B cell (primary cell): Measurements from ENCODE around the gene STX4. TPM values are rescaled to one million over a fixed set of nuclear protein-coding genes. Genes with fewer than 3 reads are reported as not detected.

Experiments
- ATAC-seq: fragments of 200-7000 bp; cut with Tn5 transposase; one replicate; pipeline ENCODE4 v1.10.0; 2021; ENCODE audit warnings: low read depth, mild to moderate bottlenecking, moderate number of reproducible peaks, moderate library complexity
- CTCF ChIA-PET: fragments of 350-600 bp; sonication (Branson Sonifier 250); formaldehyde crosslinking; loops from one replicate; lab custom pipeline; 2021; ENCODE audit warnings: antibody characterized with exemption, inconsistent platforms; lab: Charles Lee
- POLR2A ChIA-PET: fragments of 350-600 bp; sonication (Branson Sonifier 250); formaldehyde crosslinking; loops from one replicate; lab custom pipeline; 2021; ENCODE audit warnings: antibody characterized with exemption; lab: Charles Lee
- DNase-seq: peaks from one replicate; pipeline ENCODE4 v3.0.0; 2013
- H2AFZ ChIP-seq: 2 replicates; pipeline ENCODE4 v1.6.1; 2012; ENCODE audit warnings: mild to moderate bottlenecking, low read depth, low read length; ENCODE audit not compliant: insufficient read depth, poor library complexity, severe bottlenecking
- H3K27ac ChIP-seq, 2 donors: 1 replicate in 1 of 2; 2 replicates in 1 of 2; pipeline ENCODE4 v1.5.1; 2012 to 2013; ENCODE audit warnings: low read length in 2 of 2, mild to moderate bottlenecking in 2 of 2, moderate library complexity in 1 of 2
- H3K27me3 ChIP-seq, 4 experiments: fragments of 200-600 bp in 1 of 4; sonication (generic) in 1 of 4; replicated peaks in 1 of 4; 1 replicate in 2 of 4; 2 replicates in 2 of 4; pipeline versions ENCODE4 v1.6.1 to v1.7.0; 2013 to 2016; ENCODE audit warnings: low read length in 3 of 4, mild to moderate bottlenecking in 2 of 4, mixed read lengths in 1 of 4, moderate library complexity in 1 of 4; ENCODE audit not compliant: insufficient read depth in 4 of 4, control insufficient read depth in 3 of 4; ENCODE audit errors: control extremely low read depth in 1 of 4
- H3K36me3 ChIP-seq, 2 experiments: replicated peaks in 1 of 2; 1 replicate in 1 of 2; 2 replicates in 1 of 2; pipeline versions ENCODE4 v1.6.1 to v1.7.1; 2013; ENCODE audit warnings: low read length in 1 of 2; ENCODE audit not compliant: insufficient read depth in 2 of 2, control insufficient read depth in 1 of 2; ENCODE audit errors: control extremely low read depth in 1 of 2, extremely low read depth in 1 of 2
- H3K4me1 ChIP-seq, 2 donors: fragments of 200-600 bp in 1 of 2; sonication (generic) in 1 of 2; 1 replicate in 1 of 2; 2 replicates in 1 of 2; pipeline versions ENCODE4 v1.5.1 to v1.6.1; 2013 to 2017; ENCODE audit warnings: low read length in 2 of 2; ENCODE audit not compliant: control insufficient read depth in 2 of 2, insufficient read depth in 2 of 2
- H3K4me2 ChIP-seq: replicated peaks from 2 replicates; pipeline ENCODE3; 2012; ENCODE audit warnings: mild to moderate bottlenecking, low read depth, low read length; ENCODE audit not compliant: poor library complexity, severe bottlenecking
- H3K4me3 ChIP-seq, 5 experiments: fragments of 200-600 bp in 1 of 5; sonication (generic) in 1 of 5; 1 replicate in 3 of 5; 2 replicates in 2 of 5; pipeline versions ENCODE4 v1.5.1 to v1.7.0; 2011 to 2016; ENCODE audit warnings: low read length in 4 of 5, mild to moderate bottlenecking in 4 of 5, low read depth in 2 of 5, control low read depth in 1 of 5, moderate library complexity in 1 of 5; ENCODE audit not compliant: insufficient read depth in 1 of 5; ENCODE audit errors: control extremely low read depth in 1 of 5, extremely low read depth in 1 of 5
- H3K79me2 ChIP-seq: fragments of 200-600 bp; sonication (generic); one replicate; pipeline ENCODE4 v1.6.0; 2016; ENCODE audit warnings: low read length; ENCODE audit not compliant: control insufficient read depth, insufficient read depth
- H3K9ac ChIP-seq: fragments of 200-600 bp; sonication (generic); 2 replicates; pipeline ENCODE4 v1.6.1; 2017; ENCODE audit warnings: mild to moderate bottlenecking, low read length, moderate library complexity
- H3K9me3 ChIP-seq, 3 donors: one replicate each; pipeline versions ENCODE4 v1.6.1 to v1.7.1; 2013; ENCODE audit warnings: low read length in 2 of 3; ENCODE audit not compliant: control insufficient read depth in 2 of 3, insufficient read depth in 1 of 3; ENCODE audit errors: control extremely low read depth in 1 of 3
- H4K20me1 ChIP-seq: 2 replicates; pipeline ENCODE4 v1.6.0; 2012; ENCODE audit warnings: mild to moderate bottlenecking, low read length; ENCODE audit not compliant: insufficient read depth, control insufficient read depth, poor library complexity, severe bottlenecking
- H3K27ac Mint-ChIP-seq: one replicate; pipeline ENCODE4 v1.8.0; 2021; ENCODE audit warnings: mixed read lengths
- H3K27me3 Mint-ChIP-seq: one replicate; pipeline ENCODE4 v1.8.0; 2021; ENCODE audit warnings: mixed read lengths
- H3K4me1 Mint-ChIP-seq: one replicate; pipeline ENCODE4 v1.8.0; 2021; ENCODE audit warnings: mixed read lengths
- H3K4me3 Mint-ChIP-seq: one replicate; pipeline ENCODE4 v1.8.0; 2021; ENCODE audit warnings: mixed read lengths
- H3K9me3 Mint-ChIP-seq: one replicate; pipeline ENCODE4 v1.8.0; 2022; ENCODE audit warnings: mixed read lengths; ENCODE audit not compliant: insufficient read depth
- EZH2 ChIP-seq: IDR thresholded peaks from 2 replicates; pipeline ENCODE4 v1.6.1; 2012; ENCODE audit warnings: borderline replicate concordance, low read depth, mild to moderate bottlenecking, moderate library complexity, low read length; ENCODE audit not compliant: insufficient read depth, poor library complexity, severe bottlenecking
- WGBS: methylation state at CpG from one replicate; pipeline ENCODE4 v1.1.5; 2013; ENCODE audit warnings: missing lambda C conversion rate; ENCODE audit not compliant: insufficient coverage; 5-methylcytosine and 5-hydroxymethylcytosine counted together
- intact Hi-C: fragments of 100-400 bp; cut with micrococcal nuclease; formaldehyde crosslinking; loops from one replicate; pipeline ENCODE4 v1.10.0; 2022
- polyA plus RNA-seq: library from polyadenylated mRNA; depleted of rRNA; stranded (reverse); fragments of >200 nt; gene quantifications from 2 replicates; pipeline ENCODE4 v1.2.3, GENCODE V29; 2012
- total RNA-seq, 2 donors: library from RNA; stranded (reverse); fragments of 120-200 nt in 1 of 2; gene quantifications; 1 replicate in 1 of 2; 2 replicates in 1 of 2; pipeline versions ENCODE4 v1.2.3 to v1.2.4, GENCODE V29; 2013 to 2022
- TF ChIP-seq, protein P1 (sequence below): fragments of 200-600 bp; IDR thresholded peaks from one replicate; pipeline ENCODE4 v1.8.0; 2022; ENCODE audit warnings: antibody characterized with exemption, mild to moderate bottlenecking

Gene STX4
- total and polyA plus RNA-seq, 2 donors (not counting 1 experiment from before 2014, with no cell fraction given): 120 to 133 TPM

DNA sequence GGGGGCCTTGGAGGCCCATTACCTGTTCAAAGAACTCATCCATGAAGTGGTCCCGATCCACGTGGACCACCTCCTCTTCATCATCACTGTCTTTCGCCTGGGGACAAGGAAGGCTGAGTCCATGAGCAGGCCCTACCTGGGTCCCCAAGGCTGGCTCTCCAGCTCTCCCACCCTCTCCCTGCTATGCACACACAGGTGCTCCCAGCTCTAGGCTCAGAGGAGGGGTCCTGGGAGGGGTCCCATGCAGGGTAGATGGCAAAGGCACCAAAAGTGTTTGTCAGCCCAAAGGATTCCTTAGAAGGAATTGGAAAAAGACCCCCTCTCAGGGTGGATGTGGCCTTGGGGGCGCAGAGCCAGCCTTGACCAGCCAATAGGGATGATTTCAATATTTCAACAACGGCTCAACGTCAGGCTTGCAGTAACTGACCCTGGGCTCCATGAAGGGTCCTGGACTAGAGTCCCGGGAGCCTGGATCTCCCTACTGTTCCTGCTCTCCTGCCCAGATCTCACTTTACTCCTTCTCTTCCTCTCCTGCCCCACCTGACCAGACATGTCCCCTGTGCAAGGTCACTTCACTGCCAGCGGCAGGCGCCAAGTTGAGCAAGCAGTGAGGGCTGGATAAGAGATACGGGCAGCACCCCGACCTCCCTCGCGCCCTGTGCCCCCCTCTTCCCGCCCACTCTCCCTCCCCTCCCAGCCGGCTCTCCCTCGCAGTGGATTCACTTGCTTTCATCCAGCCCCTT lies 31.7 kb upstream of the STX4 start:
- Histone ChIP-seq H3K79me2 (no peaks in the 10 kb centered on the region), H3K27ac (no peak overlapping the region), H3K4me1 (peaks cover 6 to 9% of the 10 kb centered on the region in 2 donors), H3K27me3 (peaks cover 0 to 4% (median 0%) of the 10 kb centered on the region in 4 experiments), H3K4me2 (no peak overlapping the region), H3K36me3 (no peaks in the 10 kb centered on the region), H4K20me1 (no peaks in the 10 kb centered on the region), H3K9me3 (peaks cover 0 to 5% (median 0%) of the 10 kb centered on the region in 3 donors), H3K9ac (no peak overlapping the region), H2AFZ (no peak overlapping the region), H3K4me3 (no peak overlapping the region)
- CTCF ChIA-PET: interaction anchor here (0.5 to 2.1 kb wide), 2 partner anchors 18 to 24 kb away, joined by 3 to 7 read pairs; partner anchors contain the start of gene HSD3B7
- Mint-ChIP-seq H3K4me1 (peaks cover 3% of the 10 kb centered on the region), H3K4me3 (no peak overlapping the region), H3K9me3 (no peaks in the 10 kb centered on the region), H3K27me3 (peaks cover 4% of the 10 kb centered on the region), H3K27ac (no peak overlapping the region)
- POLR2A ChIA-PET: interaction anchor here (0.7 kb wide), 1 partner anchor 484 kb away, joined by 4 read pairs; no protein-coding TSS in a partner anchor
- ATAC-seq: no peak
- intact Hi-C loops: no loop called here
- DNase-seq: no peak
- TF ChIP-seq, protein P1, sequence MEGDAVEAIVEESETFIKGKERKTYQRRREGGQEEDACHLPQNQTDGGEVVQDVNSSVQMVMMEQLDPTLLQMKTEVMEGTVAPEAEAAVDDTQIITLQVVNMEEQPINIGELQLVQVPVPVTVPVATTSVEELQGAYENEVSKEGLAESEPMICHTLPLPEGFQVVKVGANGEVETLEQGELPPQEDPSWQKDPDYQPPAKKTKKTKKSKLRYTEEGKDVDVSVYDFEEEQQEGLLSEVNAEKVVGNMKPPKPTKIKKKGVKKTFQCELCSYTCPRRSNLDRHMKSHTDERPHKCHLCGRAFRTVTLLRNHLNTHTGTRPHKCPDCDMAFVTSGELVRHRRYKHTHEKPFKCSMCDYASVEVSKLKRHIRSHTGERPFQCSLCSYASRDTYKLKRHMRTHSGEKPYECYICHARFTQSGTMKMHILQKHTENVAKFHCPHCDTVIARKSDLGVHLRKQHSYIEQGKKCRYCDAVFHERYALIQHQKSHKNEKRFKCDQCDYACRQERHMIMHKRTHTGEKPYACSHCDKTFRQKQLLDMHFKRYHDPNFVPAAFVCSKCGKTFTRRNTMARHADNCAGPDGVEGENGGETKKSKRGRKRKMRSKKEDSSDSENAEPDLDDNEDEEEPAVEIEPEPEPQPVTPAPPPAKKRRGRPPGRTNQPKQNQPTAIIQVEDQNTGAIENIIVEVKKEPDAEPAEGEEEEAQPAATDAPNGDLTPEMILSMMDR: no peak
- TF ChIP-seq EZH2: no peak
- WGBS: 92% methylated on average over 14 of the region's 16 CpGs

DNA sequence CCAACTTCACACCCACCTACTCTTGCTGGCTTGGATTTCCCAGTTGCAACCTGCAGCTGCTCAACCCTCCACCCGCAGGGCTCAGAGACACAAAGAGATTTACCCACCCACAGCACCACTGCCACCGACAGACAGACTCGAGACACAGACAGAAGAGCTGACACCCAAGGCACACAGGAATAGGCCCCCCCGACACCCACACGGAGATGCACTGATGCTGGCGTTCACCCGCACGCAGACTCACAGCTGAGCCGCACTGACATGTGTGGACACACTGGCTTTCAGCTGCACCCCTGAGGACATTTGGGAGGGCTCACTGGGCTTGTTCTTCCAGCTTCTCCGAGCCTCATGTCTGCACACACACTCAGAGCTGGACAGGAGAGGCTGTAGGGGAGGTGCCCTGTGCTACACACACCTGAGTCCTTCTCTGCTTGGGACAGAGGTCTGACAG lies 31.1 kb upstream of the STX4 start:
- DNase-seq (no peak), ATAC-seq (no peak)
- Mint-ChIP-seq H3K27ac (no peak overlapping the region), H3K4me1 (no peaks in the 10 kb centered on the region), H3K4me3 (no peak overlapping the region), H3K9me3 (no peaks in the 10 kb centered on the region), H3K27me3 (peaks cover 4% of the 10 kb centered on the region)
- intact Hi-C loops: no loop called here
- Histone ChIP-seq H2AFZ (no peak overlapping the region), H3K27ac (no peak overlapping the region), H3K27me3 (peaks cover 0 to 4% (median 0%) of the 10 kb centered on the region in 4 experiments), H4K20me1 (no peaks in the 10 kb centered on the region), H3K36me3 (no peaks in the 10 kb centered on the region), H3K9me3 (peaks cover 0 to 5% (median 0%) of the 10 kb centered on the region in 3 donors), H3K4me2 (no peak overlapping the region), H3K79me2 (no peaks in the 10 kb centered on the region), H3K4me3 (no peak overlapping the region), H3K4me1 (peaks cover 3 to 4% of the 10 kb centered on the region in 2 donors), H3K9ac (no peak overlapping the region)
- 96% methylated on average over 10 of the region's 10 CpGs for WGBS
- TF ChIP-seq EZH2: no peak
- TF ChIP-seq, protein P1: no peak
- ChIA-PET CTCF (interaction anchor here (0.9 to 2.1 kb wide), 2 partner anchors 14 to 18 kb away, joined by 3 to 7 read pairs; partner anchors contain the start of gene HSD3B7), POLR2A (interaction anchor here (0.7 kb wide), 1 partner anchor 484 kb away, joined by 4 read pairs; no protein-coding TSS in a partner anchor)
